ENCODE data around the gene BNIP3. TPM values are rescaled to one million over a fixed set of nuclear protein-coding genes. Genes with fewer than 3 reads are reported as not detected.

Gene BNIP3
- total RNA-seq, 1 donor from 2014 or later, result 29.2 TPM

DNA sequence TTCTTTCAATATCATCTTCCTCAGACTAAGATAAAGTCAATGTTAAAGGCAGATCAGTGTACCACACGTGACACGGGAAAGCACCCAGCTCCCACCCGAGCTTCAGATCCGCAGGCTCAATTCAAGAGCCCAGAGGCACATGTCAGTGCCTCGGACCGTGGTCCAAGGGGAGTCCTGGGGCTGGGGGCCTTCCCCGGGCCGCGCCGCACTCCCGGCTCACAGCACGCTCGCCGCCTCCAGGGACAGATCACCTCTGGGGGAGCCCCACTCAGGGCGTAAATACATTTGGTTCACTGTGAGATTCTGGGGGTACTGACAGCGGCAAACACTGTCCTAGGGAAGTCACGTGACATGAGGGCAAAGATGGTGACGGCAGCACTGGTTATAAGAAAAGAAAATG lies 10.8 kb downstream of the BNIP3 start:
- peaks cover 24% of the 10 kb centered on the region for H3K36me3 Mint-ChIP-seq (ENCODE audit: unreplicated experiment)
- H3K4me1 Mint-ChIP-seq (ENCODE audit: unreplicated experiment), result peaks cover 22% of the 10 kb centered on the region
- TF ChIP-seq, protein P1, sequence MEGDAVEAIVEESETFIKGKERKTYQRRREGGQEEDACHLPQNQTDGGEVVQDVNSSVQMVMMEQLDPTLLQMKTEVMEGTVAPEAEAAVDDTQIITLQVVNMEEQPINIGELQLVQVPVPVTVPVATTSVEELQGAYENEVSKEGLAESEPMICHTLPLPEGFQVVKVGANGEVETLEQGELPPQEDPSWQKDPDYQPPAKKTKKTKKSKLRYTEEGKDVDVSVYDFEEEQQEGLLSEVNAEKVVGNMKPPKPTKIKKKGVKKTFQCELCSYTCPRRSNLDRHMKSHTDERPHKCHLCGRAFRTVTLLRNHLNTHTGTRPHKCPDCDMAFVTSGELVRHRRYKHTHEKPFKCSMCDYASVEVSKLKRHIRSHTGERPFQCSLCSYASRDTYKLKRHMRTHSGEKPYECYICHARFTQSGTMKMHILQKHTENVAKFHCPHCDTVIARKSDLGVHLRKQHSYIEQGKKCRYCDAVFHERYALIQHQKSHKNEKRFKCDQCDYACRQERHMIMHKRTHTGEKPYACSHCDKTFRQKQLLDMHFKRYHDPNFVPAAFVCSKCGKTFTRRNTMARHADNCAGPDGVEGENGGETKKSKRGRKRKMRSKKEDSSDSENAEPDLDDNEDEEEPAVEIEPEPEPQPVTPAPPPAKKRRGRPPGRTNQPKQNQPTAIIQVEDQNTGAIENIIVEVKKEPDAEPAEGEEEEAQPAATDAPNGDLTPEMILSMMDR (IDR thresholded peaks at IDR 0.05), result no peak
- no peak overlapping the region for H3K4me3 Mint-ChIP-seq (ENCODE audit: unreplicated experiment)
- H3K27ac Mint-ChIP-seq (ENCODE audit: unreplicated experiment), result no peak overlapping the region
- no peak for DNase-seq (ENCODE audit: extremely low spot score, unreplicated experiment)
- no peaks in the 10 kb centered on the region for H3K9me3 Mint-ChIP-seq (ENCODE audit: unreplicated experiment)
- H3K27me3 Mint-ChIP-seq (ENCODE audit: unreplicated experiment), result no peaks in the 10 kb centered on the region

DNA sequence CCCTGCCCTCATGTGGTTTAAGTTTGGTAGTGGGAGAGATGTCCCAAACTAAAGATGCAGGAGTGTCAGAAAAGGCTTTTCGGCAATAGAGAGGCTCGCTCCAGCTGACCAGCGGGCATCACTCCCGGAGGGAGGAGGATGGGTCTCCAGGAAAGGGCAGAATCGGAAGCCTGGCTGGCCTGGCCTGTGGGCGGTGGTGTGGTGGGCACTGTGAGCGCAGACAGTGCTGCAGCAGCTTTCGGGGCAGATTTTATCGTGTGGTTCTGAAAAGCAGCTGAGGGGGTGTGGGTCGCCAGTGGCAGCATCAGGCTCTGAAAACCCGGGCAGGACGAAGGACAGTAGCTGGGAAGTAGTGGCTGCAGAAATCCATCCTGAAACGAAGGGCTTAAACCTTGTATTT lies 12.8 kb downstream of the BNIP3 start:
- Mint-ChIP-seq H3K4me3 (ENCODE audit: unreplicated experiment) (no peak overlapping the region), H3K27ac (ENCODE audit: unreplicated experiment) (no peak overlapping the region), H3K9me3 (ENCODE audit: unreplicated experiment) (no peaks in the 10 kb centered on the region), H3K27me3 (ENCODE audit: unreplicated experiment) (no peaks in the 10 kb centered on the region), H3K36me3 (ENCODE audit: unreplicated experiment) (peaks cover 30% of the 10 kb centered on the region), H3K4me1 (ENCODE audit: unreplicated experiment) (peaks cover 20% of the 10 kb centered on the region)
- TF ChIP-seq, protein P1 (IDR thresholded peaks at IDR 0.05), result no peak
- no peak for DNase-seq (ENCODE audit: extremely low spot score, unreplicated experiment)

DNA sequence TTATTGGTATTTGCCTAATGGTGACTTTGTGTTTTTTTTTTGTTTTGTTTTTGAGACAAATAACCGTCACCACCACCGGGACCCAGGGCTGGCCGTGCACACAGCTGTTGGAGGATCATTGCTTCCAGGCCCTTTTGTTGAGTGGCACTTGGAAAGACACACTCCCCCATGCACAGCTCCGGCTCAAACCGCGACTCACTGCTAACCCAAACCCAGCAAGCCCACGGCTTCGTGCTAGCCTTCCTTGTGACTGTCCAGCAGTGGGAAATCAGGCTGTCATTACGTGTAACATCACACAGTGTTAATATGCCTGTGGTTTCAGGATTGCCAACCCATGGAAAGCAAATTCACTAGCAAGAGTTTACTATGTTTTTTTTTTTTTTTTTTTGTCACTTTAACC lies 17.4 kb downstream of the BNIP3 start:
- no peak for DNase-seq (ENCODE audit: extremely low spot score, unreplicated experiment)
- Mint-ChIP-seq H3K4me3 (ENCODE audit: unreplicated experiment) (no peak overlapping the region), H3K36me3 (ENCODE audit: unreplicated experiment) (peaks cover 25% of the 10 kb centered on the region), H3K9me3 (ENCODE audit: unreplicated experiment) (no peaks in the 10 kb centered on the region), H3K4me1 (ENCODE audit: unreplicated experiment) (no peaks in the 10 kb centered on the region), H3K27me3 (ENCODE audit: unreplicated experiment) (no peaks in the 10 kb centered on the region), H3K27ac (ENCODE audit: unreplicated experiment) (no peak overlapping the region)
- TF ChIP-seq, protein P1 (IDR thresholded peaks at IDR 0.05), result no peak

DNA sequence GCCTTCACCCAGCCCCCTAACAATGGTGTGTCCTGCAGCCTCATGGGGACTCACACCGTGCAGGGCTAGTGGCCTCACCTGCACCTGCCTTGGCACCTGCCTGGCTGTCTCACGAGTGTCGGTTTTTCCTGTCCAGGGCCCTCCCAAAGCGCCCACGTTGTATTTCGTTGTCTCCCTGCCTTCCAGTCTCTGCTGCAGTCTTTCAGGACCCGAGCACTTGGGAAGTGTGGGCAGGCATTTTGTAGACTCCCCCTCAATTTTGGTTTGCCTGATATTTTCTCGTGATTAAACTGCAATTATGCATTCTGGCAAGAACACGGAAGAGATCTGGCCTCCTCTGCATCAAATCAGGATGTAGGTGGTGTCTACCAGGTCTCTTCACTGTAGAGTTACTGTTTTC lies 17.9 kb downstream of the BNIP3 start:
- H3K36me3 Mint-ChIP-seq (ENCODE audit: unreplicated experiment), result peaks cover 22% of the 10 kb centered on the region
- no peaks in the 10 kb centered on the region for H3K9me3 Mint-ChIP-seq (ENCODE audit: unreplicated experiment)
- no peak overlapping the region for H3K4me3 Mint-ChIP-seq (ENCODE audit: unreplicated experiment)
- DNase-seq (ENCODE audit: extremely low spot score, unreplicated experiment), result no peak
- H3K27ac Mint-ChIP-seq (ENCODE audit: unreplicated experiment), result no peak overlapping the region
- no peaks in the 10 kb centered on the region for H3K27me3 Mint-ChIP-seq (ENCODE audit: unreplicated experiment)
- TF ChIP-seq, protein P1 (IDR thresholded peaks at IDR 0.05), result no peak
- no peaks in the 10 kb centered on the region for H3K4me1 Mint-ChIP-seq (ENCODE audit: unreplicated experiment)

DNA sequence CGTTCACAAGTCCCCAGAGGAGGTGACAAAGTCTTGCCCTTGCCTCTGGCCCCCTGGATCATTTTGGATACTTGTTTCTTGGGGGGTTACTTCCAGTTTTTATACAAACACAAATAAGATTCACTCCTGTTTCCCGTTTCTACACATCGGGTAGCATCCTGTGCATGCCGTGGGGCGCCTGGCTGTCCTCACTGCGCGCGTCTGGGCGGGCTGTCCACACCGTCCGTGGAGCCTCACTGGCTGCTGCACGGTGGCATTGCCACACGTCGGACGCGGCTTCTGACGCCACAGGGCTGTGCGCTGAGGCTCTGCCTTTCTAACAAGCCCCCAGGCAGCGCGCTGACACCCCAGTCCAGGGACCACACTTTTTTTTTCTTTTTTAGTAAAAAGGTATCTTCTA lies 18.4 kb downstream of the BNIP3 start:
- TF ChIP-seq, protein P1 (IDR thresholded peaks at IDR 0.05), result no peak
- Mint-ChIP-seq H3K4me3 (ENCODE audit: unreplicated experiment) (no peak overlapping the region), H3K36me3 (ENCODE audit: unreplicated experiment) (peaks cover 18% of the 10 kb centered on the region), H3K9me3 (ENCODE audit: unreplicated experiment) (no peaks in the 10 kb centered on the region), H3K27me3 (ENCODE audit: unreplicated experiment) (no peaks in the 10 kb centered on the region), H3K4me1 (ENCODE audit: unreplicated experiment) (no peaks in the 10 kb centered on the region), H3K27ac (ENCODE audit: unreplicated experiment) (no peak overlapping the region)
- no peak for DNase-seq (ENCODE audit: extremely low spot score, unreplicated experiment)

Measured in osteocyte (in vitro differentiated cells).